IMR-90 (cell line): Measurements from ENCODE around the gene COL23A1. TPM values are rescaled to one million over a fixed set of nuclear protein-coding genes. Genes with fewer than 3 reads are reported as not detected.

Experiments
- ATAC-seq: fragments of 200-7000 bp; cut with Tn5 transposase; 2 replicates; pipeline ENCODE4 v1.9.1; 2020; ENCODE audit warnings: low read depth, mild to moderate bottlenecking, moderate library complexity
- BruUV-seq: library from RNA; stranded (reverse); fragments of 400-500 nt; replicated peaks from 2 replicates; lab custom pipeline; 2021; lab: Mats Ljungman, UMichigan
- CTCF ChIA-PET: fragments of 300-600 bp; formaldehyde crosslinking; extraction: SDS; loops from one replicate; lab custom pipeline; 2021; ENCODE audit warnings: antibody characterized with exemption; lab: Yijun Ruan, JAX
- POLR2A ChIA-PET: fragments of 300-600 bp; sonication (Branson Sonifier 250); formaldehyde crosslinking; loops from one replicate; lab custom pipeline; 2022; ENCODE audit warnings: antibody characterized with exemption; ENCODE audit not compliant: unreplicated experiment; lab: Charles Lee
- DNase-seq: peaks from one replicate; pipeline ENCODE4 v3.0.0; 2013
- H2AFZ ChIP-seq: replicated peaks from 2 replicates; pipeline ENCODE3; 2013; ENCODE audit warnings: low read length, mild to moderate bottlenecking; ENCODE audit not compliant: poor library complexity
- H2AK5ac ChIP-seq: 2 replicates; pipeline ENCODE4 v1.6.1; 2013; ENCODE audit warnings: low read depth, low read length, inconsistent platforms
- H2AK9ac ChIP-seq: replicated peaks from 2 replicates; pipeline ENCODE3; 2013; ENCODE audit warnings: mild to moderate bottlenecking, low read depth, low read length, moderate library complexity; ENCODE audit not compliant: poor library complexity
- H2BK120ac ChIP-seq: 2 replicates; pipeline ENCODE4 v1.6.1; 2013; ENCODE audit warnings: low read depth, low read length, inconsistent platforms
- H2BK15ac ChIP-seq: 3 replicates; pipeline ENCODE4 v1.6.1; 2013; ENCODE audit warnings: low read depth, low read length, inconsistent platforms
- H2BK20ac ChIP-seq: 2 replicates; pipeline ENCODE4 v1.6.1; 2013; ENCODE audit warnings: low read depth, mild to moderate bottlenecking, inconsistent platforms, low read length, moderate library complexity
- H2BK5ac ChIP-seq: 2 replicates; pipeline ENCODE4 v1.6.1; 2013; ENCODE audit warnings: mild to moderate bottlenecking, low read depth, low read length, inconsistent platforms; ENCODE audit not compliant: poor library complexity, severe bottlenecking
- H3K14ac ChIP-seq: replicated peaks from 2 replicates; pipeline ENCODE4 v1.6.1; 2013; ENCODE audit warnings: low read depth, low read length, inconsistent platforms
- H3K18ac ChIP-seq: 2 replicates; pipeline ENCODE4 v1.6.1; 2013; ENCODE audit warnings: low read depth, low read length, control low read depth
- H3K23ac ChIP-seq: 2 replicates; pipeline ENCODE4 v1.6.1; 2013; ENCODE audit warnings: low read depth, low read length, inconsistent platforms
- H3K27ac ChIP-seq: 2 replicates; pipeline ENCODE4 v1.5.1; 2013; ENCODE audit warnings: mild to moderate bottlenecking, control low read depth, low read length; ENCODE audit not compliant: insufficient read depth
- H3K27me3 ChIP-seq: 2 replicates; pipeline ENCODE4 v1.6.1; 2013; ENCODE audit warnings: low read length; ENCODE audit not compliant: control insufficient read depth, insufficient read depth
- H3K36me3 ChIP-seq: 2 replicates; pipeline ENCODE4 v1.6.1; 2013; ENCODE audit warnings: low read length, mixed read lengths; ENCODE audit not compliant: control insufficient read depth, insufficient read depth
- H3K4ac ChIP-seq: 2 replicates; pipeline ENCODE4 v1.6.1; 2013; ENCODE audit warnings: low read depth, low read length, inconsistent platforms
- H3K4me1 ChIP-seq: 2 replicates; pipeline ENCODE4 v1.6.1; 2013; ENCODE audit warnings: low read length, mixed read lengths; ENCODE audit not compliant: control insufficient read depth, insufficient read depth
- H3K4me2 ChIP-seq: 2 replicates; pipeline ENCODE4 v1.6.1; 2013; ENCODE audit warnings: low read depth, mild to moderate bottlenecking, control low read depth, low read length, moderate library complexity
- H3K4me3 ChIP-seq: 2 replicates; pipeline ENCODE4 v1.5.1; 2013; ENCODE audit warnings: low read depth, mild to moderate bottlenecking, control low read depth, low read length, moderate library complexity; ENCODE audit not compliant: insufficient read depth
- H3K56ac ChIP-seq: 2 replicates; pipeline ENCODE4 v1.6.1; 2013; ENCODE audit warnings: low read length, inconsistent platforms; ENCODE audit not compliant: insufficient read depth; ENCODE audit errors: extremely low read depth
- H3K79me1 ChIP-seq, 2 experiments: 2 replicates each; pipeline ENCODE4 v1.6.1; 2013; ENCODE audit warnings: low read length in 2 of 2, inconsistent platforms in 1 of 2, low read depth in 1 of 2
- H3K9ac ChIP-seq: 2 replicates; pipeline ENCODE4 v1.6.1; 2013; ENCODE audit warnings: low read depth, low read length, control low read depth
- H3K9me1 ChIP-seq: 2 replicates; pipeline ENCODE4 v1.6.1; 2013; ENCODE audit warnings: low read length, inconsistent platforms; ENCODE audit not compliant: insufficient read depth
- H3K9me3 ChIP-seq: 2 replicates; pipeline ENCODE4 v1.6.1; 2013; ENCODE audit warnings: low read length; ENCODE audit not compliant: control insufficient read depth, insufficient read depth
- H4K20me1 ChIP-seq: 2 replicates; pipeline ENCODE4 v1.6.1; 2013; ENCODE audit warnings: low read length, inconsistent platforms; ENCODE audit not compliant: insufficient read depth
- H4K5ac ChIP-seq: 2 replicates; pipeline ENCODE4 v1.6.1; 2013; ENCODE audit warnings: mild to moderate bottlenecking, low read depth, low read length, control low read depth
- H4K8ac ChIP-seq, 2 experiments: 2 replicates each; pipeline ENCODE4 v1.6.1; 2013; ENCODE audit warnings: low read depth in 2 of 2, low read length in 2 of 2, control low read depth in 1 of 2, inconsistent platforms in 1 of 2
- H4K91ac ChIP-seq: 2 replicates; pipeline ENCODE4 v1.6.1; 2013; ENCODE audit warnings: low read depth, low read length, inconsistent platforms; ENCODE audit not compliant: insufficient read depth
- CHD1 ChIP-seq: IDR thresholded peaks from 2 replicates; pipeline ENCODE4 v1.6.1; 2012; ENCODE audit warnings: low read depth, low read length, improper control_type of control experiment
- RCOR1 ChIP-seq: IDR thresholded peaks from 2 replicates; pipeline ENCODE4 v1.6.1; 2012; ENCODE audit warnings: mild to moderate bottlenecking, low read length, improper control_type of control experiment; ENCODE audit not compliant: insufficient replicate concordance
- RFX5 ChIP-seq: IDR thresholded peaks from 2 replicates; pipeline ENCODE4 v1.8.0; 2012; ENCODE audit warnings: low read depth, mild to moderate bottlenecking, low read length, moderate library complexity
- dilution Hi-C: fragments of 300-500 bp; cut with HindIII; formaldehyde crosslinking; loops from one replicate; pipeline ENCODE4 v1.14.3; 2018; ENCODE audit warnings: low sequenced_read_pairs; ENCODE audit not compliant: unreplicated experiment
- in situ Hi-C: fragments of 300-500 bp; cut with MboI; formaldehyde crosslinking; loops from 3 replicates; pipeline ENCODE4 v1.14.3; 2019; ENCODE audit warnings: low sequenced_read_pairs, inconsistent platforms, mixed read lengths
- intact Hi-C: fragments of 100-400 bp; cut with micrococcal nuclease; formaldehyde crosslinking; loops from 2 replicates; pipeline ENCODE4 v1.10.0; 2022
- polyA plus RNA-seq, 3 experiments: library from polyadenylated mRNA; depleted of rRNA; stranded (reverse); fragments of >200 nt; gene quantifications; 2 replicates each; pipeline ENCODE4 v1.2.3, GENCODE V29; 2012; ENCODE audit warnings: low replicate concordance in 1 of 3
- total RNA-seq: library from RNA; depleted of rRNA; stranded (reverse); fragments of >200 nt; gene quantifications from 2 replicates; pipeline ENCODE4 v1.2.3, GENCODE V29; 2012

Gene COL23A1
- total and polyA plus RNA-seq, 2 of the 4 experiments (the other 2 are of a cell fraction): not detected

GRCh38 chr5:178595150-178595549 is 5.0 kb upstream of the COL23A1 start:
- no peak overlapping the region for H3K4ac ChIP-seq
- H3K56ac ChIP-seq: no peak overlapping the region
- no peak overlapping the region for H3K18ac ChIP-seq
- H3K36me3 ChIP-seq: peaks cover 5% of the 10 kb centered on the region; the same call in 1 of the 2 replicates
- 0 out of 2 replicates have a peak, but pooled peaks cover 1% of the 10 kb centered on the region for H3K9me3 ChIP-seq
- no peaks in the 10 kb centered on the region for H3K9me1 ChIP-seq
- ChIA-PET CTCF (no interaction called here), POLR2A (no interaction called here)
- intact Hi-C loops: no loop called here
- H3K14ac ChIP-seq: no peak overlapping the region
- no TSS peak for BruUV-seq
- no peak overlapping the region for H2AFZ ChIP-seq
- H4K20me1 ChIP-seq: no peaks in the 10 kb centered on the region
- no peak overlapping the region for H3K9ac ChIP-seq
- no peak overlapping the region for H3K23ac ChIP-seq
- H4K91ac ChIP-seq: no peak overlapping the region
- H4K8ac ChIP-seq: no peak overlapping the region
- ATAC-seq (no peak), DNase-seq (no peak)
- H2BK120ac ChIP-seq: no peak overlapping the region
- H2AK5ac ChIP-seq: no peak overlapping the region
- H3K27ac ChIP-seq: no peak overlapping the region
- H3K79me1 ChIP-seq: no peaks in the 10 kb centered on the region
- dilution Hi-C loops: no loop called here
- H4K5ac ChIP-seq: no peak overlapping the region
- no peaks in the 10 kb centered on the region; the same call in 1 of the 2 replicates for H3K27me3 ChIP-seq
- H3K4me3 ChIP-seq: no peak overlapping the region
- no peak overlapping the region for H2BK15ac ChIP-seq
- H3K4me2 ChIP-seq: no peak overlapping the region
- no peak overlapping the region for H2AK9ac ChIP-seq
- in situ Hi-C loops: no loop called here
- H2BK20ac ChIP-seq: no peak overlapping the region
- H2BK5ac ChIP-seq: no peak overlapping the region
- TF ChIP-seq CHD1 (no peak), RFX5 (no peak), RCOR1 (no peak)
- H3K4me1 ChIP-seq: no peaks in the 10 kb centered on the region
